Activated naive CD8-positive, alpha-beta T cell treated with anti-CD3 and anti-CD28 coated beads, Interleukin-2, amount 50 U/mL, for 16 hours (primary cell): Measurements from ENCODE around the gene CLIC1.
"Not testable (repeated sequence)": the region's sequence is repeated elsewhere in the genome, so short reads cannot be mapped to it uniquely, and the experiment has no call there.

Experiments used
- DNase-seq: peaks from one replicate; pipeline ENCODE4 v3.0.0-alpha.2; 2020; ENCODE audit warnings: low read depth, low spot score

The CLIC1 gene

GRCh38 chr6:31723245-31723979, 12.9 kb downstream of the CLIC1 start, which contains the start of gene MPIG6B:
Gene MPIG6B (plus strand): TSS chr6:31723373. CDS start chr6:31723384, 11 bp downstream.
- no peak for DNase-seq

DNA sequence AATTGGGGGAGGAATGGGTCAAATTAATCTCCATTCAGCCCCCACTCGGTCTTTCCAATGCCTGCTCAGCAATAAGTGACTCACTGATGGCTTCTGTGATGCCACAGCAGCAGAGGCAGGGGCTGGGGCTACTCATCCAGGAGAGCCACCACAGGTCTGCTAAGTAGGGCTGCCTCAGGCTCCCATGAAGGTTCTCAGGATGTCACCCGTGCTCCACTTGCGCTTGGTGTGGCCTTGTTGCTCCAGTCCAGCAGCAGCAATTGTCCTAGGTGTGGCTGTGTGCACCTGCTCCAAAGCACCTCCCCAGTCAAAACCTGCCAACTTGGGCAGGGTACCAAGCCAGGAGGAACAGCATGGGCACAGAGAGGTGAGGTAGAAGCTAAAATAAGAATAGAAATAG, 14.2 kb downstream of the CLIC1 start:
- no peak for DNase-seq

DNA sequence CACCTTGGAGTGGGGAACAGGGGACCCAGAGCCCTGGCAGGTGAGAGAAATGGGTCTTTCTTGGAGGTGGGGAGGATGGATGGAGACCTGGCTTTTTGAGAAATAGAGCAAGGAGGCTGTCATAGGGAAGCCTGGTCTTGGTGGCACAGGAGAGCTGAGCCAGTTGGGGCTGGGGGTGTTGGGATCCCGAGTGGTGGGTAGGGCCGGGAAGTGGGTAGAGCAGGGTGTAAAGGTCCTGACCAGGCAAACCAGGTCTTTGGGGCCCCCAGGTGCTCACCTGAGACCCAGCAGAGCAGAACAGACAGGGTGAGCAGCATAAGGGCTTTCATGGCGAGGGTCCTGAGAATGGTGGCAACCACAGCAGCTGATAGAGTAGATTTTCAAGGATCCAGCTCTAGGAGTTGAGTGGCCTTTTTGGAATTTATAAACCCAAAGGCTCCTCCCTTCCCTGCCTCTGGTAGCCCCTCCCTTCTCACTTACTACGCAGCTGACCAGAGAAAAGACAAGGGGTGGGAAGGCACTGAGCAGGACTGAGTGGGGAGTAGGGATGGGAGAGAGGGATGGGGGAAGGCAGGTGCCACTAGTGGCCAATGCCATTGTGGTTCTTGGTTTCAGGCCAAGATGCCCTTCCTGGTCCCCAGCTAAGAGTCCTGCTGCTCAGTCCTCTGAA, 14.8 kb downstream of the CLIC1 start, which contains the start of gene LY6G6C:
Gene LY6G6C (minus strand): TSS at position 396 of the 670 bp plus-strand sequence. CDS start 67 bp downstream, at position 329.
- DNase-seq, result no peak

DNA sequence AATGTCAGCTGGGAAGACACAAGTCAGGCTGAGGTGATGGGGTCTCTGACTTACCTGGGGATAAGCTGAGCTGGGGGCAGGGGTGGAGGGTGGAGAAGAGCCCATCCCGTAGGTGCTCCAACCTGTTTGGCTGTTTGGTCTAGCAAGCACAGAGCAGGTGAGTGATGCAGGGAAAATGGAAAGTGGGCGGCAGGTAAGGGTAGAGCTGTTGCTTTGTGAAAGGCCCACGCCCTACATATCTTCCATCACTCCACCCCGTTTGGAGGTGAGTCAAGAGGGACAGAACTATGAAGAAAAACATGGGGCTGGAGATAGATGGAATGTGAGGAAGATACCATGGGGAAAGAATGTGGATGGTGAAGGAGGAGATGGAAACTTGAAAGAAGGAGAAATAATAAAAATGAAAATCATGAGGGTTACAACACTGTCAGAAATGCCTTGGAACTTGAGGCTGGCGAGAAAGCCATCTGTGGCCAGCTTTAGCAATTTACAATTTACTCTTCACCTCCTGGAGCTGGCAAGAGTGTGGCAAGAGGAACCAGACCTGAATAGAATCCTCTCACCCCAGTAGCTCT, 16.0 kb downstream of the CLIC1 start:
- DNase-seq, result no peak

DNA sequence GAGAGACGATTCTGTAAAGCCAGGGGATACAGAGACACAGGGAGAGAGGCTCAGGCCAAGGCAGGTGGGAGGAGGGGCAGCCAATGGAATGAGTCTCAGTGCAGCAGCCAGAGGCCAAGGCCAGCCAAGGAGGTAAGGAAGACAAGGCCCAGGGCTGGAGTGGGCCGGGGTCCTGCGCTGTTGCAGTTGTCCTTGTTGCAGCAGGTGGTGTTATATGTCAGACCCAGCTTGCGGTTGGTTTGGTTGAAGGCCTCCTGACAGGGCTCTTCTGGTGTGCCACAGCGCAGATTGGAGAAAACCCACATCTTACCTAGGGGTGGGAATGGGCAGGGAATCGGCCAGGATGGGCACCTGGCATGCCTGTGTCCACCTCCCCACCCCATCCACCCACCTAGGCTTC, 17.3 kb downstream of the CLIC1 start:
- no peak for DNase-seq

DNA sequence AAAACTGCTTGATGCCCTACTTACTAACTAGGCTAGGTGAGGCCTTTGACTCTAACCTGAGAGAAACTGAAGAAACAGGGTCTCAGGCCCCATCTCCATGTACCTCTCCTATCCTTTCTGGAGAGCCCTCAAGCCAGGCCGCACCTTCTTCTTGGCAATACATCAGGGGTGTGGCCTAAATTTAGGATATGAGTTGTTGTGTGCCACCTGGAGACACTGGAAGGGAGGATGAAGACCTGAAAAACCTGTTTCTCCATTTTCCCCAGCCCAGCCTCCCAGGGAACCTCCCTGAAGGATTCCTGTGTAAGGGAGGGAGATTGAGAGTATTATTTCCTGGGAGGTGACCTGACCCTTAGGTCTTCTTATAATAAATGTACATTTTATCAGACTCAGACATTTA, 18.1 kb downstream of the CLIC1 start:
- no peak for DNase-seq

GRCh38 chr6:31717499-31718222, 18.7 kb downstream of the CLIC1 start:
- no peak for DNase-seq

- DNase-seq, result no peak
Observed at GRCh38 chr6:31715022-31715958, 21.0 kb downstream of the CLIC1 start, which contains the start of gene LY6G6D. Gene LY6G6D (plus strand): TSS chr6:31715348. CDS start chr6:31715356, 8 bp downstream.

DNA sequence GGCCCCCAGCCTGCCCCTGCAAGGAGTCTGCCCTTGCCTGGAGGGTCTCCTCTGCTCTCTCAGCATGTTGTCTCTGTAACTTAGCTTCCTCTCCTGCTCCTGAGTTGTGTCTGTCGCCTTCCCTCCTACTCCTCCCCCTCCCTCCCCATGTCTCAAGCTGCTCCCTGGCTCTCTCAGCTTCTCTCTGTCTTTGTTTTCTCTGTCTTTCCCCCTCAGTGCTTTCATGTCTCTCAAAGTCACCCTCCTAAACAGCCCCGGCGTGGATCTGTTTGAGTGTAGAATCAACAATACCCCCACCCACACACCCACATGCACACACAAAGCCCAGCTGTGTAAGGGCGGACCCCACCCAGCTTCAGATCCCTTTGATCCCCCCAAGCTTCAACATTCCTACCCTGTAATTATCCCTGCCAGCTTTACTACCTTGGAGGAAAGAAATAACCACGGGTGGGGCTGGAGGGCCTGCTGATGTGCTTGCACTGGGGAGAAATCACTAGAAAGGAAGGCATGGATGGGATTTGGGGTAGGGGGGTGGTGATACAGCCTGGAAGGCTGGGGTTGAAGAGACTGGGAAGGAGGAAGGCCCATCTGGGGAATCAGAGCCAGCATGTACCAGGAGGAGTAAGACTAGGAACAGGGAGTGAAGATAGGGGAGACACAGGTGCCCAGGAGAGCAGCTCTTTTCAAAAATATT, 22.2 kb downstream of the CLIC1 start:
- no peak for DNase-seq

- no peak for DNase-seq
Observed at GRCh38 chr6:31713465-31713864, 22.9 kb downstream of the CLIC1 start.

GRCh38 chr6:31712296-31712695, 24.0 kb downstream of the CLIC1 start:
- no peak for DNase-seq

- DNase-seq, result no peak
Observed at GRCh38 chr6:31711233-31711632, 25.1 kb downstream of the CLIC1 start.

- DNase-seq, result no peak
Observed at GRCh38 chr6:31710523-31711219, 25.7 kb downstream of the CLIC1 start.

DNA sequence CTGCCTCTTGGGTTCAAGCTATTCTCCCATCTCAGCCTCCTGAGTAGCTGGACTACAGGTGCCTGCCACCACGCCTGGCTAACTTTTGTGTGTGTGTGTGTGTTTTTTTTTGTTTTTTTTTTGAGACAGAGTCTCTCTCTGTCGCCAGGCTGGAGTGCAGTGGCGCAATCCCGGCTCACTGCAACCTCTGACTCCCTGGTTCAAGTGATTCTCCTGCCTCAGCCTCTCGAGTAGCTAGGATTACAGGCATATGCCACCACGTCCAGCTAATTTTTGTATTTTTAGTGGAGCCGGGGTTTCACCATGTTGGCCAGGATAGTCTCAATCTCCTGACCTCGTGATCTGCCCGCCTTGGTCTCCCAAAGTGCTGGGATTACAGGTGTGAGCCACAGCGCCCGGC, 27.2 kb downstream of the CLIC1 start:
- DNase-seq, result not testable (repeated sequence)

GRCh38 chr6:31708224-31708623, 28.1 kb downstream of the CLIC1 start:
- DNase-seq, result no peak

DNA sequence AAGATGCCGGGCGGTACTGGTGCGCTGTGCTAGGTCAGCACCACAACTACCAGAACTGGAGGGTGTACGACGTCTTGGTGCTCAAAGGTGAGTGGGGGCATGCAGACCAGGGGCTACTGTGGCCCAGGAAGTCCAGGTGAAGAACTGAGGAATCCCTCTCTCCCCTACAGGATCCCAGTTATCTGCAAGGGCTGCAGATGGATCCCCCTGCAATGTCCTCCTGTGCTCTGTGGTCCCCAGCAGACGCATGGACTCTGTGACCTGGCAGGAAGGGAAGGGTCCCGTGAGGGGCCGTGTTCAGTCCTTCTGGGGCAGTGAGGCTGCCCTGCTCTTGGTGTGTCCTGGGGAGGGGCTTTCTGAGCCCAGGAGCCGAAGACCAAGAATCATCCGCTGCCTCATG, 28.6 kb downstream of the CLIC1 start:
- DNase-seq, result no peak

- DNase-seq, result no peak
Observed at GRCh38 chr6:31706599-31706998, 29.7 kb downstream of the CLIC1 start, which contains the start of gene LY6G6F. Gene LY6G6F (plus strand): TSS chr6:31706866. CDS start chr6:31706907, 41 bp downstream.

- DNase-seq, result no peak
Observed at GRCh38 chr6:31705931-31706330, 30.4 kb downstream of the CLIC1 start.
